OCI-LY7 (cell line): ENCODE data around the gene CEP95. TPM values are rescaled to one million over a fixed set of nuclear protein-coding genes. Genes with fewer than 3 reads are reported as not detected.
A peak's percentile ranks its signal among the peaks of the same experiment; 100 is the strongest.

Experiments used
- BruUV-seq: library from RNA; stranded (reverse); fragments of 400-500 nt; replicated peaks from 2 replicates; lab custom pipeline; 2021; lab: Mats Ljungman, UMichigan
- CTCF ChIA-PET: fragments of 300-600 bp; sonication (Branson Sonifier 250); formaldehyde crosslinking; loops from one replicate; lab custom pipeline; 2022; ENCODE audit warnings: antibody characterized with exemption; ENCODE audit not compliant: unreplicated experiment; lab: Charles Lee
- POLR2A ChIA-PET: fragments of 300-600 bp; sonication (Branson Sonifier 250); formaldehyde crosslinking; loops from one replicate; lab custom pipeline; 2022; ENCODE audit warnings: antibody characterized with exemption; lab: Charles Lee
- DNase-seq: peaks from one replicate; pipeline ENCODE4 v3.0.0-alpha.2; 2015; ENCODE audit warnings: low spot score
- H2AFZ ChIP-seq: fragments of 200-600 bp; sonication (generic), shearing (Covaris generic); 2 replicates; pipeline ENCODE4 v1.6.1; 2014; ENCODE audit warnings: mild to moderate bottlenecking, antibody characterized with exemption, low read length, moderate library complexity
- H3K27ac ChIP-seq: fragments of 200-600 bp; sonication (generic); 2 replicates; pipeline ENCODE4 v1.5.1; 2014; ENCODE audit warnings: mixed run types, low read depth, mild to moderate bottlenecking, moderate library complexity, low read length, inconsistent platforms; ENCODE audit not compliant: poor library complexity, severe bottlenecking
- H3K36me3 ChIP-seq: fragments of 200-600 bp; sonication (generic); 2 replicates; pipeline ENCODE4 v1.6.1; 2014; ENCODE audit warnings: mild to moderate bottlenecking, antibody characterized with exemption, low read length, moderate library complexity, mixed read lengths; ENCODE audit not compliant: insufficient read depth
- H3K4me1 ChIP-seq: fragments of 200-600 bp; sonication (generic); 2 replicates; pipeline ENCODE4 v1.5.1; 2014; ENCODE audit warnings: mild to moderate bottlenecking, low read length; ENCODE audit not compliant: insufficient read depth, poor library complexity, severe bottlenecking
- H3K4me2 ChIP-seq: fragments of 200-600 bp; sonication (generic); 2 replicates; pipeline ENCODE4 v1.6.1; 2014; ENCODE audit warnings: mild to moderate bottlenecking, low read length
- H3K4me3 ChIP-seq: fragments of 200-600 bp; sonication (generic); 2 replicates; pipeline ENCODE4 v1.5.1; 2014; ENCODE audit warnings: mild to moderate bottlenecking, low read depth, low read length; ENCODE audit not compliant: poor library complexity, severe bottlenecking
- H3K79me2 ChIP-seq: fragments of 200-600 bp; sonication (generic); 2 replicates; pipeline ENCODE4 v1.6.1; 2016; ENCODE audit warnings: low read depth, mild to moderate bottlenecking, low read length, moderate library complexity, mixed read lengths; ENCODE audit not compliant: insufficient read depth
- H3K9me2 ChIP-seq: fragments of 200-600 bp; sonication (generic); 2 replicates; pipeline ENCODE4 v1.6.1; 2016; ENCODE audit warnings: mild to moderate bottlenecking, low read length, mixed read lengths; ENCODE audit not compliant: insufficient read depth
- H3K9me3 ChIP-seq: fragments of 200-600 bp; sonication (generic); 2 replicates; pipeline ENCODE4 v1.6.1; 2014; ENCODE audit warnings: mild to moderate bottlenecking, mixed run types, low read length, mixed read lengths
- H4K20me1 ChIP-seq: fragments of 200-600 bp; sonication (generic); 2 replicates; pipeline ENCODE4 v1.6.1; 2014; ENCODE audit warnings: mild to moderate bottlenecking, antibody characterized with exemption, low read length, moderate library complexity, mixed read lengths; ENCODE audit not compliant: insufficient read depth
- EZH2phosphoT487 ChIP-seq: fragments of 200-600 bp; sonication (generic); IDR thresholded peaks from 2 replicates; pipeline ENCODE4 v1.6.1; 2018; ENCODE audit warnings: low read depth, borderline replicate concordance, mild to moderate bottlenecking, mixed run types, antibody characterized with exemption, low read length, moderate library complexity, mixed read lengths
- intact Hi-C: fragments of 100-400 bp; cut with micrococcal nuclease; formaldehyde crosslinking; loops from one replicate; pipeline ENCODE4 v1.10.0; 2022; ENCODE audit not compliant: unreplicated experiment
- total RNA-seq, 2 experiments: library from RNA; depleted of rRNA in 1 of 2; stranded (reverse); fragments of >200 nt in 1 of 2; shearing (Covaris generic) in 1 of 2; gene quantifications; 2 replicates each; pipeline ENCODE4 v1.2.3, GENCODE V29; 2014 to 2022
- TF ChIP-seq, protein P1 (sequence below): fragments of 200-600 bp; sonication (generic); conservative IDR thresholded peaks from 2 replicates; pipeline ENCODE4 v1.5.1; 2014; ENCODE audit warnings: mild to moderate bottlenecking, antibody characterized with exemption, low read length, moderate library complexity, mixed read lengths

Gene CEP95
- total RNA-seq, 2 experiments from 2014 or later, result 62.7 to 89.6 TPM

DNA sequence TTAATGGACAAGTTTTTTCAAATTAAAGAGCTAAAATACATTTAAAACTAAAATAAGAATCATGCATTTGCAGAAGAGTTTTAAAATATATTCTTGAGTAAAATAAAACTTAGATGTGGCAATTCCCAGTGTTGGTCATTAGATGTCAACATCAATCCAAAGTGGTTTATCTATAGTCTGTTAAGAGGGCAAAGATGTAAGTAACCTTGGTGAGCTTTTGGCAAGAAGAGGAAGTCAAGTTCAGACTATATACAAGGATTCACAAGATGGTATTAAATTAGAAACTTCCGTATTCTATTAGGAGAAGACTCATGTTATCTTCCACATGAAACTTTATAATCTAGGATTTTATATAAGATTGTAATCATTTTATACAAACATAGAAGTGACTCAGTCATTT is 73.1 kb downstream of the CEP95 start:
- H3K79me2 ChIP-seq, result no peaks in the 10 kb centered on the region
- no peak overlapping the region for H3K4me2 ChIP-seq
- intact Hi-C loops, result no loop called here
- H3K36me3 ChIP-seq, result peaks cover 42% of the 10 kb centered on the region
- H3K9me2 ChIP-seq, result no peaks in the 10 kb centered on the region
- H2AFZ ChIP-seq, result no peak overlapping the region
- no peaks in the 10 kb centered on the region for H4K20me1 ChIP-seq
- no peak overlapping the region for H3K4me3 ChIP-seq
- no peaks in the 10 kb centered on the region for H3K4me1 ChIP-seq
- no peak overlapping the region for H3K27ac ChIP-seq
- no TSS peak for BruUV-seq
- DNase-seq, result no peak
- ChIA-PET POLR2A (interaction anchor here (0.5 to 0.7 kb wide), 2 partner anchors 14 to 66 kb away, joined by 3 read pairs; no protein-coding TSS in a partner anchor), CTCF (no interaction called here)
- H3K9me3 ChIP-seq, result no peaks in the 10 kb centered on the region
- no peak for TF ChIP-seq EZH2phosphoT487
- TF ChIP-seq, protein P1, sequence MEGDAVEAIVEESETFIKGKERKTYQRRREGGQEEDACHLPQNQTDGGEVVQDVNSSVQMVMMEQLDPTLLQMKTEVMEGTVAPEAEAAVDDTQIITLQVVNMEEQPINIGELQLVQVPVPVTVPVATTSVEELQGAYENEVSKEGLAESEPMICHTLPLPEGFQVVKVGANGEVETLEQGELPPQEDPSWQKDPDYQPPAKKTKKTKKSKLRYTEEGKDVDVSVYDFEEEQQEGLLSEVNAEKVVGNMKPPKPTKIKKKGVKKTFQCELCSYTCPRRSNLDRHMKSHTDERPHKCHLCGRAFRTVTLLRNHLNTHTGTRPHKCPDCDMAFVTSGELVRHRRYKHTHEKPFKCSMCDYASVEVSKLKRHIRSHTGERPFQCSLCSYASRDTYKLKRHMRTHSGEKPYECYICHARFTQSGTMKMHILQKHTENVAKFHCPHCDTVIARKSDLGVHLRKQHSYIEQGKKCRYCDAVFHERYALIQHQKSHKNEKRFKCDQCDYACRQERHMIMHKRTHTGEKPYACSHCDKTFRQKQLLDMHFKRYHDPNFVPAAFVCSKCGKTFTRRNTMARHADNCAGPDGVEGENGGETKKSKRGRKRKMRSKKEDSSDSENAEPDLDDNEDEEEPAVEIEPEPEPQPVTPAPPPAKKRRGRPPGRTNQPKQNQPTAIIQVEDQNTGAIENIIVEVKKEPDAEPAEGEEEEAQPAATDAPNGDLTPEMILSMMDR, result no peak

DNA sequence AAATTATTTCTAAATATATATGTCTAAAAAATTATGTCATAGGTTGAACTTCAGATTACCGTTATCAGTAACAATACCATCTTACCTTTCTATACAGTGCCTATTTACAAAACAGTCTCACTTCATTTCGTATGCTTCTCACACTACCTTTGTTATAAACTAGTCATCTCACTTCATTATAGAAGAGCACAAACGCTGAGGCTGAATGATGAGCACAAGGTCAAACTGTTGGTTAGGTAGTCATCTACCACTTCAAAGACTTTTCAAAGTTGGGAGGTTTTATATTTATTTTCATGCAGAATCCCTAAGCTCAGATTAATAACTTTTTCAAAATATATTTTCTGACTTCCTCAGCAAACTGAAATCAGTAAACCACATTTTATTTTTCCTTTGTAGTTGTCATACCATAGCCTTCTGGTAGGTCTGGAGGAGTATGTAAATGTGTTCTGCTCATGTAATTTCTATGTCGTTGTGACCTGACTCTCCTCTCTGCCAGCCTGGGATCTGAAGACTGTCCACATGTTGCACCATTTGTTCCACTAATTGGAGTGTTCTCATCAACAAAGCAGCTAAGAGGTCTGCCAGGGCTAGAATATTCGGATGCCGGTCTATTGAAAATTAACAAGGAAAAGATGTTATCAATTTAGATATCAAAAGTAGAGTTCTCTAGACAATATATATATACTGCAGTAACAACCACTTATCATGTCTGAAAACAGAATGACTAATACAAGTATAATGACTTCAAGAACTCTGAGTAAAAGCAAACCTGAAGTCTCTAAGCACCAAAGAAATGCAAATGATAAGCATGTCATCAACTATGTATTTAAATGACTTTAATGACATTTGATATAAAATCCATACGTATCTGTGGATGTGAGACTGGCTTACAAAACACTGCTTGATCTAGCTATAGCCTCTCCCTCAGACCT is 73.9 kb downstream of the CEP95 start:
- Histone ChIP-seq H2AFZ (no peak overlapping the region), H3K9me3 (no peaks in the 10 kb centered on the region), H4K20me1 (no peaks in the 10 kb centered on the region), H3K4me1 (no peaks in the 10 kb centered on the region), H3K36me3 (peaks cover 42% of the 10 kb centered on the region), H3K79me2 (no peaks in the 10 kb centered on the region), H3K27ac (no peak overlapping the region), H3K4me3 (no peak overlapping the region), H3K4me2 (no peak overlapping the region), H3K9me2 (no peaks in the 10 kb centered on the region)
- BruUV-seq, result TSS peak; percentile 37
- TF ChIP-seq, protein P1, result no peak
- no peak for TF ChIP-seq EZH2phosphoT487
- DNase-seq, result no peak
- CTCF ChIA-PET, result no interaction called here
- POLR2A ChIA-PET, result interaction anchor here (0.5 to 0.7 kb wide), 2 partner anchors 13 to 65 kb away, joined by 3 read pairs; no protein-coding TSS in a partner anchor
- intact Hi-C loops, result no loop called here

DNA sequence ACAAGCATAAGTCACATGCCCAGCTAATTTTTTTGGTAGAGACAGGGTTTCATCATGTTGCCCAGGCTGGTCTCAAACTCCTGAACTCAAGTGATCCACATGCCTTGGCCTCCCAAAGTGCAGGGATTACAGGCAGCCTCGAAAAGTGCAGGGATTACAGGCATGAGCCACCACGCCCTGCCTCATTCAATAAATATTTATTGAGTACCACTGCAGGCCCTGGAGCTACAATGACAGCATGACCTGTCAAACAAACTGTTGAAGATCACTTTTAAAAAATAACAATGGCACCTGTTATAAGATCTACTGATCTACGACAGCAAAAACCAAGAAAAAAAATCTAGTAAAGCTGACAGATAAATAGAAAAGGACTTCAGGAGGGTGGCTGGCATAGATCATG is 76.3 kb downstream of the CEP95 start:
- Histone ChIP-seq H4K20me1 (no peaks in the 10 kb centered on the region), H3K4me2 (no peak overlapping the region), H3K79me2 (no peaks in the 10 kb centered on the region), H2AFZ (no peak overlapping the region), H3K27ac (no peak overlapping the region), H3K9me2 (no peaks in the 10 kb centered on the region), H3K4me1 (no peaks in the 10 kb centered on the region), H3K4me3 (no peak overlapping the region), H3K36me3 (peaks cover 39% of the 10 kb centered on the region), H3K9me3 (no peaks in the 10 kb centered on the region)
- no TSS peak for BruUV-seq
- ChIA-PET POLR2A (no interaction called here), CTCF (no interaction called here)
- DNase-seq, result no peak
- intact Hi-C loops, result no loop called here
- TF ChIP-seq, protein P1, result no peak
- no peak for TF ChIP-seq EZH2phosphoT487
